Measurements from ENCODE around the gene FAM200C. TPM values are rescaled to one million over a fixed set of nuclear protein-coding genes. Genes with fewer than 3 reads are reported as not detected.

FAM200C gene
- total and polyA plus RNA-seq, 2 of the 13 experiments (the other 11 are each of a cell fraction or from before 2014, with no cell fraction given): 3.2 to 4.7 TPM

GRCh38 chr5:160435532-160435931 lies 35.7 kb upstream of the FAM200C start (continued):
- TF ChIP-seq JUND (CRISPR knock-in tag; IDR thresholded peaks at IDR 0.05) (no peak), SMC3 (IDR thresholded peaks at IDR 0.05; ENCODE audit: low read length) (no peak), ZNF644 (CRISPR knock-in tag; IDR thresholded peaks at IDR 0.05; ENCODE audit: low read depth) (no peak)

- ChIA-PET POLR2A (no interaction called here), CTCF (ENCODE audit: low intra/inter-chr PET ratio, low total read pairs) (no interaction called here)
- peaks cover 43% of the 10 kb centered on the region for H3K4me1 ChIP-seq (ENCODE audit: insufficient read depth, low read length)
- intact Hi-C loops (cut with micrococcal nuclease; ENCODE audit: unreplicated experiment) (no loop called here), in situ Hi-C loops (cut with HindIII; ENCODE audit: extremely low pct_ligation_motif_present, low pct_unique_long_range_greater_than_20kb) (loop anchor here (10.0 kb wide), 1 partner anchor 361 kb away; no protein-coding TSS in a partner anchor)
- H3K4me2 ChIP-seq (ENCODE audit: low read depth, low read length): peak overlapping the region; percentile 73
- no peaks in the 10 kb centered on the region for H3K9me3 ChIP-seq (ENCODE audit: low read length)
- no peaks in the 10 kb centered on the region for H4K20me1 ChIP-seq (ENCODE audit: insufficient read depth, low read length)
- 0 out of 5 replicates have a peak, but pooled peaks cover 0 to under 1% of the 10 kb centered on the region in 2 experiments for H3K36me3 ChIP-seq (replicated peaks in 1 of 2; ENCODE audit: control insufficient read depth in 1 of 2, insufficient read depth in 2 of 2, low read length in 2 of 2)
- H3K4me3 ChIP-seq (replicated peaks in 1 of 3; ENCODE audit: insufficient read depth in 1 of 3, low read depth in 2 of 3, low read length in 3 of 3): peak overlapping the region; percentile 29 to 49 (median 39)
- H3K27ac ChIP-seq (ENCODE audit: extremely low read length, insufficient read depth, low read length): no peak overlapping the region
- no peaks in the 10 kb centered on the region for H3K79me2 ChIP-seq (ENCODE audit: insufficient read depth, low read length)
- H3K27me3 ChIP-seq (ENCODE audit: control insufficient read depth in 1 of 2, insufficient read depth in 2 of 2, low read length in 2 of 2): no peaks in the 10 kb centered on the region
- no peak overlapping the region for H2AFZ ChIP-seq (ENCODE audit: low read length)
- 2% methylated on average over 7 of the region's 9 CpGs for WGBS (ENCODE audit: low lambda C conversion rate)
- peak; percentile 81 for ATAC-seq
- no TSS peak for BruUV-seq (replicated peaks)
- no peak for FAIRE-seq
- DNase-seq (ENCODE audit: low spot score): peak; percentile 46
- no peak overlapping the region for H3K9ac ChIP-seq (ENCODE audit: insufficient read depth, low read depth, low read length)
- TF ChIP-seq ZBTB34 (CRISPR knock-in tag; IDR thresholded peaks at IDR 0.05) (no peak), KIAA2018 (CRISPR knock-in tag; IDR thresholded peaks at IDR 0.05; ENCODE audit: borderline replicate concordance) (no peak), ZMYM4 (CRISPR knock-in tag; IDR thresholded peaks at IDR 0.05) (no peak), NFE2L2 (IDR thresholded peaks at IDR 0.05; ENCODE audit: low read length) (no peak), PITX1 (CRISPR knock-in tag; IDR thresholded peaks at IDR 0.05) (no peak), ZNF503 (CRISPR knock-in tag; IDR thresholded peaks at IDR 0.05) (no peak), NKX3-1 (CRISPR knock-in tag; IDR thresholded peaks at IDR 0.05) (no peak), ZFY (CRISPR knock-in tag; IDR thresholded peaks at IDR 0.05) (no peak), MBD4 (IDR thresholded peaks at IDR 0.05; ENCODE audit: borderline replicate concordance, low read length) (no peak), NCOA5 (CRISPR knock-in tag; IDR thresholded peaks at IDR 0.05) (no peak)
Measured at GRCh38 chr5:160434022-160434531, 34.2 kb upstream of the FAM200C start.

All from HepG2 (cell line).